NCI-H774 (cell line): Measurements from ENCODE around the gene TUBA3D.
A peak's percentile ranks its signal among the peaks of the same experiment; 100 is the strongest.
"Not testable (repeated sequence)": the region's sequence is repeated elsewhere in the genome, so short reads cannot be mapped to it uniquely, and the experiment has no call there.

ENCODE experiments used
- DNase-seq: peaks from one replicate; lab custom pipeline; 2025; lab: John Stamatoyannopoulos, UW

TUBA3D gene

GRCh38 chr2:131514408-131515166, 38.7 kb downstream of the TUBA3D start:
- DNase-seq, result not testable (repeated sequence)

- not testable (repeated sequence) for DNase-seq
Measured at GRCh38 chr2:131515235-131515634, 39.3 kb downstream of the TUBA3D start.

- no peak for DNase-seq
Measured at GRCh38 chr2:131516011-131516410, 40.1 kb downstream of the TUBA3D start.

- not testable (repeated sequence) for DNase-seq
Measured at GRCh38 chr2:131516621-131517020, 40.7 kb downstream of the TUBA3D start.

- no peak for DNase-seq
Measured at GRCh38 chr2:131517106-131517831, 41.4 kb downstream of the TUBA3D start.

- not testable (repeated sequence) for DNase-seq
Measured at GRCh38 chr2:131517856-131518255, 41.9 kb downstream of the TUBA3D start.

- DNase-seq, result not testable (repeated sequence)
Measured at GRCh38 chr2:131518531-131518930, 42.6 kb downstream of the TUBA3D start.

- DNase-seq, result no peak
Measured at GRCh38 chr2:131519466-131519865, 43.5 kb downstream of the TUBA3D start.

- not testable (repeated sequence) for DNase-seq
Measured at GRCh38 chr2:131519871-131520470, 44.1 kb downstream of the TUBA3D start.

GRCh38 chr2:131520526-131520925, 44.6 kb downstream of the TUBA3D start:
- DNase-seq, result no peak

GRCh38 chr2:131521524-131521923, 45.6 kb downstream of the TUBA3D start:
- DNase-seq, result not testable (repeated sequence)

GRCh38 chr2:131521961-131522781, 46.3 kb downstream of the TUBA3D start:
- no peak for DNase-seq

GRCh38 chr2:131525256-131525655, 49.3 kb downstream of the TUBA3D start:
- DNase-seq, result not testable (repeated sequence)

- peak; percentile 79 for DNase-seq
Measured at GRCh38 chr2:131527131-131528001, 51.4 kb downstream of the TUBA3D start, which contains the start of gene CCDC74A. CCDC74A (plus strand) TSS chr2:131527888; CDS start chr2:131527971, 83 bp downstream.

GRCh38 chr2:131528981-131529863, 53.3 kb downstream of the TUBA3D start:
- not testable (repeated sequence) for DNase-seq

GRCh38 chr2:131529864-131530445, 54.0 kb downstream of the TUBA3D start:
- not testable (repeated sequence) for DNase-seq

- DNase-seq, result not testable (repeated sequence)
Measured at GRCh38 chr2:131530626-131531344, 54.9 kb downstream of the TUBA3D start.

GRCh38 chr2:131531547-131532185, 55.7 kb downstream of the TUBA3D start:
- not testable (repeated sequence) for DNase-seq
